Measurements from ENCODE around the gene ITIH1.

ITIH1 gene

DNA sequence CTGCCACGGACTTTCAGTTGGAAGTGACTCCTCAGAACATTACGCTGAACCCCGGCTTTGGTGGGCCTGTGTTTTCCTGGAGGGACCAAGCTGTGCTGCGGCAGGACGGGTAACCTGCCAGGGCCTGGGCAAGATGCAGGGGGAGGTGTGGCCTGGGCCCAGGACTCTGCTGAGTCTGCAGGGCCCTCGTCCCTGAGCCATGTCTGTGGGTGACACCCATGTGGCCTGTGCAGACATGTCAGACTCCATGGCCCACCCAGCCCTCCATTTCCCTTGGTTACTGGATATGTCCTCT lies 12.3 kb downstream of the ITIH1 start:
- Histone ChIP-seq H4K20me1 (ENCODE audit: control insufficient read depth, insufficient read depth, low read depth, low read length) (no peaks in the 10 kb centered on the region), H3K4me3 (ENCODE audit: low read length) (no peak overlapping the region), H3K36me3 (ENCODE audit: control insufficient read depth, low read length) (no peaks in the 10 kb centered on the region), H3F3A (ENCODE audit: control insufficient read depth, insufficient read depth) (no peaks in the 10 kb centered on the region), H3K4me2 (ENCODE audit: low read length) (no peak overlapping the region), H3K79me2 (ENCODE audit: control insufficient read depth, low read length) (no peaks in the 10 kb centered on the region), H3K27ac (ENCODE audit: low read depth, low read length) (no peak overlapping the region), H3K27me3 (ENCODE audit: control insufficient read depth, low read length) (no peaks in the 10 kb centered on the region), H3K4me1 (ENCODE audit: control insufficient read depth, low read length) (no peaks in the 10 kb centered on the region), H3K9me3 (ENCODE audit: control insufficient read depth, insufficient read depth, low read length) (no peaks in the 10 kb centered on the region), H3K9me2 (replicated peaks; ENCODE audit: control insufficient read depth, low read length) (no peaks in the 10 kb centered on the region)
- no peak for TF ChIP-seq EZH2phosphoT487 (IDR thresholded peaks at IDR 0.05; ENCODE audit: borderline replicate concordance, low read length)
- TF ChIP-seq CTCF (IDR thresholded peaks at IDR 0.05; ENCODE audit: low read depth, low read length, poor library complexity, severe bottlenecking) = no peak

- Histone ChIP-seq H3K36me3 (ENCODE audit: control insufficient read depth, low read length) (no peaks in the 10 kb centered on the region), H3K4me2 (ENCODE audit: low read length) (no peak overlapping the region), H3K27me3 (ENCODE audit: control insufficient read depth, low read length) (no peaks in the 10 kb centered on the region), H3K27ac (ENCODE audit: low read depth, low read length) (no peak overlapping the region), H3K9me3 (ENCODE audit: control insufficient read depth, insufficient read depth, low read length) (no peaks in the 10 kb centered on the region), H3K79me2 (ENCODE audit: control insufficient read depth, low read length) (no peaks in the 10 kb centered on the region), H3K4me3 (ENCODE audit: low read length) (no peak overlapping the region), H3F3A (ENCODE audit: control insufficient read depth, insufficient read depth) (no peaks in the 10 kb centered on the region), H4K20me1 (ENCODE audit: control insufficient read depth, insufficient read depth, low read depth, low read length) (no peaks in the 10 kb centered on the region), H3K4me1 (ENCODE audit: control insufficient read depth, low read length) (no peaks in the 10 kb centered on the region), H3K9me2 (replicated peaks; ENCODE audit: control insufficient read depth, low read length) (no peaks in the 10 kb centered on the region)
- no peak for TF ChIP-seq CTCF (IDR thresholded peaks at IDR 0.05; ENCODE audit: low read depth, low read length, poor library complexity, severe bottlenecking)
- TF ChIP-seq EZH2phosphoT487 (IDR thresholded peaks at IDR 0.05; ENCODE audit: borderline replicate concordance, low read length) = no peak
Measured at GRCh38 chr3:52790337-52790736, 12.9 kb downstream of the ITIH1 start.

DNA sequence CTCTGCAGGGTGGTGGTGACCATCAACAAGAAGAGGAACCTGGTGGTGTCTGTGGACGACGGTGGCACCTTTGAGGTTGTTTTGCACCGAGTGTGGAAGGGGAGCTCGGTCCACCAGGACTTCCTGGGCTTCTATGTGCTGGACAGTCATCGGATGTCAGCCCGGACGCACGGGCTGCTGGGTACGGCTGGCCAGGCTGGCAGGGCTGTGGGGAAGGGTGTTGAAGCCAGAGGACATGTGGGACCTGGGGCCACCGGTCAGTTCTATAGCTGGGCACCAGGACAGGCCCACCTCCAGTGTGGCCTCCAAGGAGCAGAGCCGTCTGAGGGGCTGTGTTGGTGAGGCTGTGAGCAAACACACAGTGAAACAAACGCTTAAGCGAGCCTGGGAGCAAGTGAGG lies 13.3 kb downstream of the ITIH1 start:
- Histone ChIP-seq H3K9me2 (replicated peaks; ENCODE audit: control insufficient read depth, low read length) (no peaks in the 10 kb centered on the region), H3K79me2 (ENCODE audit: control insufficient read depth, low read length) (no peaks in the 10 kb centered on the region), H3F3A (ENCODE audit: control insufficient read depth, insufficient read depth) (no peaks in the 10 kb centered on the region), H3K4me3 (ENCODE audit: low read length) (no peak overlapping the region), H4K20me1 (ENCODE audit: control insufficient read depth, insufficient read depth, low read depth, low read length) (no peaks in the 10 kb centered on the region), H3K27ac (ENCODE audit: low read depth, low read length) (no peak overlapping the region), H3K36me3 (ENCODE audit: control insufficient read depth, low read length) (no peaks in the 10 kb centered on the region), H3K27me3 (ENCODE audit: control insufficient read depth, low read length) (no peaks in the 10 kb centered on the region), H3K9me3 (ENCODE audit: control insufficient read depth, insufficient read depth, low read length) (no peaks in the 10 kb centered on the region), H3K4me2 (ENCODE audit: low read length) (no peak overlapping the region), H3K4me1 (ENCODE audit: control insufficient read depth, low read length) (no peaks in the 10 kb centered on the region)
- TF ChIP-seq EZH2phosphoT487 (IDR thresholded peaks at IDR 0.05; ENCODE audit: borderline replicate concordance, low read length) = no peak
- TF ChIP-seq CTCF (IDR thresholded peaks at IDR 0.05; ENCODE audit: low read depth, low read length, poor library complexity, severe bottlenecking) = no peak

GRCh38 chr3:52791366-52791765 lies 14.0 kb downstream of the ITIH1 start:
- no peaks in the 10 kb centered on the region for H3K79me2 ChIP-seq (ENCODE audit: control insufficient read depth, low read length)
- H3K9me3 ChIP-seq (ENCODE audit: control insufficient read depth, insufficient read depth, low read length) = no peaks in the 10 kb centered on the region
- no peaks in the 10 kb centered on the region for H3K36me3 ChIP-seq (ENCODE audit: control insufficient read depth, low read length)
- H3K4me3 ChIP-seq (ENCODE audit: low read length) = no peak overlapping the region
- TF ChIP-seq CTCF (IDR thresholded peaks at IDR 0.05; ENCODE audit: low read depth, low read length, poor library complexity, severe bottlenecking) (no peak), EZH2phosphoT487 (IDR thresholded peaks at IDR 0.05; ENCODE audit: borderline replicate concordance, low read length) (no peak)
- no peaks in the 10 kb centered on the region for H3F3A ChIP-seq (ENCODE audit: control insufficient read depth, insufficient read depth)
- no peaks in the 10 kb centered on the region for H3K9me2 ChIP-seq (replicated peaks; ENCODE audit: control insufficient read depth, low read length)
- no peaks in the 10 kb centered on the region for H3K27me3 ChIP-seq (ENCODE audit: control insufficient read depth, low read length)
- H3K27ac ChIP-seq (ENCODE audit: low read depth, low read length) = no peak overlapping the region
- no peaks in the 10 kb centered on the region for H4K20me1 ChIP-seq (ENCODE audit: control insufficient read depth, insufficient read depth, low read depth, low read length)
- H3K4me2 ChIP-seq (ENCODE audit: low read length) = no peak overlapping the region
- H3K4me1 ChIP-seq (ENCODE audit: control insufficient read depth, low read length) = no peaks in the 10 kb centered on the region

Measured in DOHH2 (cell line).